Fibroblast of skin of right quadriceps (primary cell): ENCODE data around the gene SLC16A4.
"Not testable (repeated sequence)": the region's sequence is repeated elsewhere in the genome, so short reads cannot be mapped to it uniquely, and the experiment has no call there.

Experiments used
- DNase-seq: peaks from one replicate; pipeline ENCODE4 v3.0.0-alpha.2; 2013

The SLC16A4 gene

GRCh38 chr1:110390692-110391245, at the start of gene SLC16A4:
Gene SLC16A4 (minus strand): TSS chr1:110391026. CDS start chr1:110389323, 1,703 bp downstream.
- DNase-seq, result peak; percentile 57

DNA sequence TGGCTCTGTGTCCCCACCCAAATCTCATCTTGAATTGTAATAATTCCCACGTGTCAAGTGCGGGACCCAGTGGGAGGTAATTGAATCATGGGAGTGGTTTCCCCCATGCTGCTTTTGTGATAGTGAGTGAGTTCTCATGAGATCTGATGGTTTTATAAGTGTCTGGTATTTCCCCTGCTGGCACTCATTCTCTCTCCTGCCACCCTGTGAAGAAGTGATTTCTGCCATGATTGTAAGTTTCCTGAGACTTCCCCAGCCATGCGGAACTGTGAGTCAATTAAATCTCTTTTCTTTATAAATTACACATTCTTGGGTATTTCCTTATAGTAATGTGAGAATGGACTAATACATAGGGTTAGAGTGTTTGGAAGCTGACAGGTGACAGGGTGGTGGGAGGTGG, 49.0 kb upstream of the SLC16A4 start:
- DNase-seq, result not testable (repeated sequence)

DNA sequence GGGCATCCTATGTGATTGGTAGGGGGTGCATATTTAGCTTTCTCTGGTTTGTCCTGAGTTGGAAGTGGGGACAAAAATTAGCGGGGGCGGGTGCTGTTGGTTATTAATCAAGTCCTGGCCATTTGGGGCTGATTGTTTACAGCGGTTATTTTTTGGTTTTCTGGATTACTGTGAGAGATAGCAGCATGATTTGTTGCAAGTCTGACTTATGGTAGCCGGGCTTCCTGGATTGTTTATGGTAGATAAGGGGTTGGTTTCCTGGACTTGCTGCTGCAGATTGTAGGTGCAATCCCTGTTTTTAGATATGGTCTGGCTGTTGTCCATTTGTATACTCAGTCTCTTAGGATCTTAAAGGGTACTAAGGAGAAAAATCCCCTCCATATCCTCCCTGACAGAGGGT, 48.1 kb upstream of the SLC16A4 start:
- no peak for DNase-seq

DNA sequence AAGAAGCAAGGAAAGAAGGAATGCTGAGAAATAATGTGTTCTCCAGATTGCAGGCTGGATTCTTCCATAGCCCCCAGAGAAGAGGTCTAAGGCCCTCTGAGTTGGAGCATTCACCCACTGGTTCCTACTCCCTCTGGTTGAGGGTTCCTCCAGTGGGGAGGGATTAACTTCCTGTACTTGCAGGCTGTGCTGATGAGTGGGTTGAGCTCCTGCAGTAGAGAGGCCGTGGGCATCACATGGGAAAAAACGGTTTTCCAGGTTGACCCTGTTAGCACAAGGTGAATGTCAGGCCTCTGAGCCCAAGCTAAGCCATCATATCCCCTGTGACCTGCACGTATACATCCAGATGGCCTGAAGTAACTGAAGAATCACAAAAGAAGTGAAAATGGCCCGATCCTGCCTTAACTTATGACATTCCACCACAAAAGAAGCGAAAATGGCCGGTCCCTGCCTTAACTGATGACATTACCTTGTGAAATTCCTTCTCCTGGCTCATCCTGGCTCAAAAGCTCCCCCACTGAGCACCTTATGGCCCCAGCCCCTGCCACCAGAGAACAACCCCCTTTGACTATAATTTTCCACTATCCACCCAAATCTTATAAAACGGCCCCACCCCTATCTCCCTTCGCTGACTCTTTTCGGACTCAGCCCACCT, 46.9 kb upstream of the SLC16A4 start:
- DNase-seq, result not testable (repeated sequence)

- DNase-seq, result peak; percentile 7
These were observed 45.8 kb upstream of the SLC16A4 start for GRCh38 chr1:110436635-110437034.

GRCh38 chr1:110434946-110435345, 44.1 kb upstream of the SLC16A4 start:
- no peak for DNase-seq

- no peak for DNase-seq
These were observed 43.0 kb upstream of the SLC16A4 start for GRCh38 chr1:110433803-110434202.

GRCh38 chr1:110433213-110433612, 42.4 kb upstream of the SLC16A4 start:
- no peak for DNase-seq

DNA sequence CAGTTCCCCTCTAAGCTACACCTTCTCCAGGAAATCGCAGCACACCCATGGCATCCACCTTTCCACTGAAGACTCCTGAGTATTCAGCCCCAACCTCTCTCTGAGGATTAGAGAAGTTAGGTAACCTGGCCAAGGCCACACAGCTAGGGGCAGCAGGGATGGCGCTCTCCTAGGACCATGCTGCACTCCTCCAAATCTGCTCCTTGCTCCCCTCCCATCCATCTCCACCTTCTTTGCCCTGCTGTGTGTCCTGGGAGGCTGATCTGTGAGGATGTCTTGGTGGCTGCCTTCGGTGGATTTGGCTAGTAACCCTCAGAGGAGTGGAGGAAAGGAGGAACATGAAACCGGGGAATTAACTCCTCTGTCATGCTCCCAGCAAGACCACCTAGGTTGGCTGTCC, 40.1 kb upstream of the SLC16A4 start:
- no peak for DNase-seq

GRCh38 chr1:110430366-110430765, 39.5 kb upstream of the SLC16A4 start:
- DNase-seq, result no peak

DNA sequence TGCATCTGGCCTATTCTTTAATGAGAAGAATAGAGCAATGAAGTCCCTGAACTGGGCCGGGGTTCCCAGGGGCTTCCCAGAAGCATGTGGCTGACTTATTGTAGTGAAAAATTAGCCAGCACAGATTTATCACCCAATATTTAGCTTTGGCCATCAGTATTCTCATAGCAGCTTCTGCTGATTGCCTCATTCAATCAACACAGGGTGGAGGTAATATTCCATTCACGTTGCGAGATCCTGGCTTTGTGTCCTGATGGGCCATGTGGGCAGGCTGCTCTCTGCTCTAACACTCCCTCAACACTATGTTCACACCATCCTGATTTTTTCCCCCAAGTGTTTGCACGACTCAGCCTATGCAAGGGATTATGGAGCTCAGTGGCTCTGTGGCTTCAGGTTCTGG, 38.1 kb upstream of the SLC16A4 start:
- no peak for DNase-seq

DNA sequence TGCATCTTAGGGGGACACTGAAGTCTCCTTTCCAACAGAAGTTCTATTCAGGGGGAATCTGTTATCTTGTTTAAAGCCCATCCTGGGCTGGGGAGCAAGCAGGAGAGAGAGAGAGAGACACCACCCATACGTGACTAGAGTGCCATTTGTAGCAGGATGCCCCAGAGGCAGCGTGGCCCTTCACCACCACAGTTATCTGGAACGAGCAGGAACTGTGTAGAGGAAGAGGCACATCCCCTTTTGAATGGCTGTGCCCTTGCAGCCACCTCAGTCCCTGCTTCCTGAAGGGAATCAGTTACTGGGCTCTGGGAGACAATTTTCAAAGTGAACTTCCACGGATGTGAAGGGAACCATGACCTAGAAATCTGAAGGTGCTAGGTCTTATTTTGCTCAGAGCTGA, 36.0 kb upstream of the SLC16A4 start:
- DNase-seq, result no peak

DNA sequence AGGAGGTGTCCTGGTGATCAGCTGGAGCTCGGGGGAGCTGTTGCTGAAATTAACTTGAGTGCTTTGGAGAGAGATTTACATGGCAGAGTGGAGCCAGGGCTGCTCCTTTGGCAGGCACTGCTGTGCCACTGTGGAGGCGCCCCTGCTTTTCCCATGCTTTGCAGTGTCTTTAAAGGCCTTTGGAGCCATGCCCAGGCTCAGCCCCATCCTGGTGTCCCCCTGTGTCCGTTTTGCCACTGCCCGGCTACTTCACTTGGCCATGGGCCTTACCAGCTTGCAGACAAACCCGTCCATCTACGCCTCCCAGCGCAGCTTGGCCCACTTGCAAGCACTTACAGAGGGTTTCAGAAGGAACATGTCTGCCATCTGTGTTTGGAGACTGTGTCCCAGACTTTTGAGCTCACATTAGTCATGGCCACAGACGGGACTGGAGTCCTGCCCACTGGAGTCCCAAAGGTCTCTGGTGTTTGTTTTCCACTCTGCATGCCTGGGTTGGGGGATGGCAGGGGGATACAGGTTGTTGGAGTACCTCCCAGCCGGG, 34.9 kb upstream of the SLC16A4 start:
- DNase-seq, result no peak

- DNase-seq, result no peak
These were observed 34.1 kb upstream of the SLC16A4 start for GRCh38 chr1:110424699-110425611.

DNA sequence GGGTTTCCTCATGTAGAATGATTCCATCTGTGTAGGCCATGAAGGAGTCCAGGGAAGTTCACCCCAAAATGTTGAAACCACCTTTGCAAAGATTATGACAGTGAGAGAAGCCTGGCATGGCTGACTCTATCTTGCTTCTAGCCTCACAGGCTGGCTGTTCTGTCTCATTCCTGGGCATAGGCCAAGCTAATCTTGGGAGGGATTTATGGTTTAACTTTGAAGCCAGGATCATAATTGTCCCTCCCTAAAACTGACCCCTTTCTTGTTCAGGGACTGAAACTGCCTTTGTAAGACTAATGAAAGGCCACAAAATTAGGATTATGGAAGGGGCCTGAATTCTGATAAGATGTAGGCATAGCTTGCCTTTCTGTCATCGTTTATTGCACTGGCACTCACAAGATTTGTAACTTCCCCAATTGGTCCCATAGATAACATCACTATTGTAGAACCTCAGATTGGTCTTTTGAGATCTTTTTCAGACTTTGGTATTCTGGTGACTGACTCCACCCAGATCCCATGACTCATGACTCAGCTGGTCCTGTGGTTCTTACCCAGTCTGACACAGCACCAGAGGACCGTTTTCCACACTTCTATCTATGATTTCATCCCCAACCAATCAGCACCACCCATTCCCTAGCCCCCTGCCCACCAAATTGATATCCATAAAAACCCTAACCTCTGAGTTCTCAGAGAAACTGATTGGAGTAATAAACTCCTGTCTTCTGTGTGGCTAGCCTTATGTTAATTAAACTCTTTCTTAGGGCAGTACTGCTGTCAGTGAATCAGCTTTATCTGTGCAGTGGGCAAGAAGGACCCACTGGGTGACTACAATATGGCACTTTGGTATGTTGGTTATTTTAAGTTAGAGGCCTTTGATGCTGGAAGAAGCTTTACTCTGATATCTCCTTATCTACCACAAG, 30.3 kb upstream of the SLC16A4 start:
- peak; percentile 10 for DNase-seq

GRCh38 chr1:110420023-110420662, 29.3 kb upstream of the SLC16A4 start:
- no peak for DNase-seq

GRCh38 chr1:110418729-110419128, 27.9 kb upstream of the SLC16A4 start:
- no peak for DNase-seq

GRCh38 chr1:110413045-110413444, 22.2 kb upstream of the SLC16A4 start:
- DNase-seq, result not testable (repeated sequence)

DNA sequence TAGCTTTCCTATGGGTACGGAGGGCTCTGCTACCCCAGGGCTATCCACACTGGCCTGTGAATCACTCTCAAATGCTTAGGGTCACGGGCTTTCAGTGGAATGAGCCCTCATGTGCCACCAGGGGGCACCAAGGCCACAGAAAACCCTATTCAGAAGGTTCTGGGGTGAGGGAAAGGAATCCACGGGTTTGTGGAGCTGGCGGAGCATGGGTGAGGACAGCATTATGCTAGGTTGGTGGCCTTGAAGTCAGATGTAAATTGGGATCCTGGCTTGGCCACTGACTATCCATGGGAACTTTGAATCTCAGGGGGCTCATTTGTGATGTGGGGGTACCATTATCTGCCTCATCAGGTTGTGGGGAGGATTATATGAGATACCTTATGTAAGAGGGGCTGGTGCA, 21.8 kb upstream of the SLC16A4 start:
- DNase-seq, result peak; percentile 53

GRCh38 chr1:110411173-110411735, 20.4 kb upstream of the SLC16A4 start:
- no peak for DNase-seq

GRCh38 chr1:110409316-110409715, 18.5 kb upstream of the SLC16A4 start:
- DNase-seq, result no peak

GRCh38 chr1:110408488-110408887, 17.7 kb upstream of the SLC16A4 start:
- no peak for DNase-seq
